PC-3 (cell line): ENCODE results near the gene FGR. TPM values are rescaled to one million over a fixed set of nuclear protein-coding genes. Genes with fewer than 3 reads are reported as not detected.

Experiments used
- ATAC-seq: fragments of 200-7000 bp; cut with Tn5 transposase; 2 replicates; pipeline ENCODE4 v1.9.1; 2020; ENCODE audit warnings: mild to moderate bottlenecking, moderate library complexity
- BruUV-seq: library from RNA; stranded (reverse); fragments of 400-500 nt; replicated peaks from 2 replicates; lab custom pipeline; 2021; lab: Mats Ljungman, UMichigan
- CTCF ChIA-PET: fragments of 300-600 bp; sonication (Branson Sonifier 250); formaldehyde crosslinking; loops from one replicate; lab custom pipeline; 2022; ENCODE audit warnings: antibody characterized with exemption; lab: Charles Lee
- POLR2A ChIA-PET: fragments of 300-600 bp; sonication (Branson Sonifier 250); formaldehyde crosslinking; loops from one replicate; lab custom pipeline; 2022; ENCODE audit warnings: antibody characterized with exemption; ENCODE audit not compliant: unreplicated experiment; lab: Charles Lee
- DNase-seq: peaks from one replicate; pipeline ENCODE4 v3.0.0-alpha.2; 2015
- H2AFZ ChIP-seq: fragments of 300-600 bp; sonication (generic); 2 replicates; pipeline ENCODE4 v1.6.0; 2016; ENCODE audit warnings: antibody characterized with exemption, low read length
- H3F3A ChIP-seq: fragments of 300-600 bp; sonication (generic); one replicate; pipeline ENCODE4 v1.6.0; 2017; ENCODE audit warnings: antibody characterized with exemption, low read length, control low read depth, mild to moderate bottlenecking; ENCODE audit not compliant: unreplicated experiment
- H3K27ac ChIP-seq: fragments of 300-600 bp; sonication (generic); 2 replicates; pipeline ENCODE4 v1.5.1; 2016; ENCODE audit warnings: mild to moderate bottlenecking, low read length
- H3K27me3 ChIP-seq: fragments of 300-600 bp; sonication (generic); 2 replicates; pipeline ENCODE4 v1.6.1; 2016; ENCODE audit warnings: low read length, mixed read lengths
- H3K36me3 ChIP-seq: fragments of 300-600 bp; sonication (generic); 2 replicates; pipeline ENCODE4 v1.6.1; 2016; ENCODE audit warnings: low read depth, mixed run types, low read length, mixed read lengths
- H3K4me1 ChIP-seq: fragments of 300-600 bp; sonication (generic); 2 replicates; pipeline ENCODE4 v1.5.1; 2016; ENCODE audit warnings: low read length; ENCODE audit not compliant: insufficient read depth
- H3K4me2 ChIP-seq: fragments of 300-600 bp; sonication (generic); 2 replicates; pipeline ENCODE4 v1.6.0; 2016; ENCODE audit warnings: low read length
- H3K4me3 ChIP-seq: fragments of 300-600 bp; sonication (generic); 2 replicates; pipeline ENCODE4 v1.5.1; 2016; ENCODE audit warnings: mild to moderate bottlenecking, low read length, mixed read lengths
- H3K79me2 ChIP-seq: fragments of 300-600 bp; sonication (generic); 2 replicates; pipeline ENCODE4 v1.6.1; 2017; ENCODE audit warnings: low read length, mixed read lengths
- H3K9ac ChIP-seq: fragments of 300-600 bp; sonication (generic); 2 replicates; pipeline ENCODE4 v1.6.0; 2016; ENCODE audit warnings: mild to moderate bottlenecking, low read length
- H3K9me2 ChIP-seq: fragments of 300-600 bp; sonication (generic); replicated peaks from 2 replicates; pipeline ENCODE4 v1.6.1; 2016; ENCODE audit warnings: mixed run types, low read length, mixed read lengths
- H3K9me3 ChIP-seq: fragments of 300-600 bp; sonication (generic); 2 replicates; pipeline ENCODE4 v1.6.1; 2016; ENCODE audit warnings: low read length, mixed read lengths
- H4K20me1 ChIP-seq: fragments of 300-600 bp; sonication (generic); 2 replicates; pipeline ENCODE4 v1.6.1; 2016; ENCODE audit warnings: low read length, mixed read lengths
- EZH2 ChIP-seq: fragments of 300-600 bp; sonication (generic); IDR thresholded peaks from one replicate; pipeline ENCODE4 v1.6.1; 2017; ENCODE audit warnings: antibody characterized with exemption, mild to moderate bottlenecking, low read length; ENCODE audit not compliant: unreplicated experiment
- EZH2phosphoT487 ChIP-seq: fragments of 300-600 bp; sonication (generic); IDR thresholded peaks from 2 replicates; pipeline ENCODE4 v1.6.1; 2018; ENCODE audit warnings: mild to moderate bottlenecking, antibody characterized with exemption, low read length, borderline replicate concordance
- intact Hi-C: fragments of 100-400 bp; cut with micrococcal nuclease; formaldehyde crosslinking; loops from 2 replicates; pipeline ENCODE4 v1.9.0; 2023
- total RNA-seq: library from RNA; depleted of rRNA; stranded (reverse); fragments of >200 nt; gene quantifications from 2 replicates; pipeline ENCODE4 v1.2.3, GENCODE V29; 2014
- TF ChIP-seq, protein P1 (sequence below): fragments of 300-600 bp; sonication (generic); conservative IDR thresholded peaks from 2 replicates; pipeline ENCODE4 v1.5.1; 2017; ENCODE audit warnings: antibody characterized with exemption, low read depth, mild to moderate bottlenecking, low read length

Gene FGR
- total RNA-seq, 1 experiment from 2014 or later, result not detected

DNA sequence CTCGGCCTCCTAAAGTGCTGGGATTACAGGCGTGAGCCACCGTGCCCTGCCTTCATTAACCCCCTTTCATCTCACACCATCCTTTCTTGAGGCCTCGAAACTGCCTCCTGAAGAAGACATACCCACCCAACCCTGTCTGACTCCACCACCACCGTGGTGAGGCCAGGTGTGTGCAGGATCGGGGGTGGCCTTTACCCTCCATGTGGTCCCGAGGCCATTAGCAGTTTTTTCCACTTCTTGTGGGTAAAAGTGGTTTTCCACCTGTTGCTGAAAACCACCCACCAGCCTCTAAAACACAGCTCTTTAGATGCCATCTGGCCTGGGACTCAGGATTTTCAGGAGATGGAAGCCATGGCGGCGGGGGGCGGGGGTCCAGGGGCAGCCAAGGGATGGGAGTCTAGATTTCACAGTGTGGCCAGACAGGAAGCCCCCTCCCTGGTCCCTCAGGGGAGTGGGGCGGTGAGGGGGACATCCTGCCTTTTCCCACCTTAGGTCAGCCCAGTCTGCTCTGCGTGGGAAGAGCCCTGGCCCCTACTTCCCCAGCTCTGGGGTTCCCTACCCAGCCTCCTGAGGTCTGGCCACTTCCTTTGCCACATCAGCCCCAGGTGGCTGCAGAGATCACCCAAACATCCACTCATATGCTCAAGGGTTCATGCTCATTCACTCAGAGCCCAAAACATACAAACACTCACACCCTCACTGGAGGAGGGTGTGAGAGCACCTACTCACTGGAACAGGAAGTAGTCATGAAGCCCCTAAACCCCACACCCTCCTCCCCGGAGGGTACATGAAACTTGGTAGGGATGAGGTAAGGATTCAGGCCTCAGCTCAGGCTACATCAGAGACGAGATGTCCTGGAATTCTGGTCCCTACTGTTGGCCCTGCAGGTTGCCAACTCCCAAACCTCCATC, 2.3 kb downstream of the FGR start:
- H3K79me2 ChIP-seq, result no peaks in the 10 kb centered on the region
- H4K20me1 ChIP-seq, result no peaks in the 10 kb centered on the region
- DNase-seq (no peak), ATAC-seq (no peak)
- no TSS peak for BruUV-seq
- no peaks in the 10 kb centered on the region for H3F3A ChIP-seq
- ChIA-PET POLR2A (no interaction called here), CTCF (no interaction called here)
- no peak overlapping the region for H3K9ac ChIP-seq
- TF ChIP-seq EZH2 (no peak), EZH2phosphoT487 (no peak)
- TF ChIP-seq, protein P1, sequence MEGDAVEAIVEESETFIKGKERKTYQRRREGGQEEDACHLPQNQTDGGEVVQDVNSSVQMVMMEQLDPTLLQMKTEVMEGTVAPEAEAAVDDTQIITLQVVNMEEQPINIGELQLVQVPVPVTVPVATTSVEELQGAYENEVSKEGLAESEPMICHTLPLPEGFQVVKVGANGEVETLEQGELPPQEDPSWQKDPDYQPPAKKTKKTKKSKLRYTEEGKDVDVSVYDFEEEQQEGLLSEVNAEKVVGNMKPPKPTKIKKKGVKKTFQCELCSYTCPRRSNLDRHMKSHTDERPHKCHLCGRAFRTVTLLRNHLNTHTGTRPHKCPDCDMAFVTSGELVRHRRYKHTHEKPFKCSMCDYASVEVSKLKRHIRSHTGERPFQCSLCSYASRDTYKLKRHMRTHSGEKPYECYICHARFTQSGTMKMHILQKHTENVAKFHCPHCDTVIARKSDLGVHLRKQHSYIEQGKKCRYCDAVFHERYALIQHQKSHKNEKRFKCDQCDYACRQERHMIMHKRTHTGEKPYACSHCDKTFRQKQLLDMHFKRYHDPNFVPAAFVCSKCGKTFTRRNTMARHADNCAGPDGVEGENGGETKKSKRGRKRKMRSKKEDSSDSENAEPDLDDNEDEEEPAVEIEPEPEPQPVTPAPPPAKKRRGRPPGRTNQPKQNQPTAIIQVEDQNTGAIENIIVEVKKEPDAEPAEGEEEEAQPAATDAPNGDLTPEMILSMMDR, result no peak
- H2AFZ ChIP-seq, result no peak overlapping the region
- no peak overlapping the region for H3K27ac ChIP-seq
- no peak overlapping the region for H3K4me2 ChIP-seq
- H3K9me3 ChIP-seq, result no peaks in the 10 kb centered on the region
- H3K9me2 ChIP-seq, result no peaks in the 10 kb centered on the region
- H3K4me3 ChIP-seq, result no peak overlapping the region
- no peaks in the 10 kb centered on the region for H3K27me3 ChIP-seq
- H3K36me3 ChIP-seq, result no peaks in the 10 kb centered on the region
- intact Hi-C loops, result no loop called here
- no peaks in the 10 kb centered on the region for H3K4me1 ChIP-seq

DNA sequence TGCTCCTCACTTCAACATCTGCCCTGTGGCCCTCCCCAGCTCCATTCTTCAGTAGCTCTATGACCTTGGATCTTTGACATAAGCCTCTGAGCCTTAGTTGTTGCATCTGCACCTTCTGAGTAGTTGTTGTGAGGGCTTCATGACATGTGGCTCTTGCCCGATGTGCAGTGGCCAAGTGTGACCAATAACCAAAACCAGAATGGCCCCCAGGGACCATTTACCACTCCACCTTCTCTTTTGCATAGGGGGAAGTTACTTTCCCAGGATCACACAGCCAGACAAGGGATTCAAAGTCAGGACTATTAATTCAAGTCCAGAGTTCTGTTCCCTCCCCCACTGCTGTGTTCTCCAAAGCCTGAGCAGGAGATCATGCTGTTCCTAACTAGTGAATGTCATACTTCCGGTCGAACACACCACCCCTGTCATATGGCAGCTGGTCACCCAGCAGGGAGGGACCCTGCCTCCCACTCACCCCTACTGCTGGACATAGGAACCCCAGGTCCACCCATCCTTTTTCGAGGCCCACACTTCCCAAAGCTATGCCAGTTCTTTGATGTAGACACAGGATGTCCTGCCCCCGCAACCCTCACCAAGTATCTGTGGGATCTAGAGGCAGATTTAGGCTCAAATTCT, 4.0 kb downstream of the FGR start:
- no TSS peak for BruUV-seq

More for the DNA sequence above, 4.0 kb downstream of the FGR start:
- CTCF ChIA-PET, result no interaction called here
- Histone ChIP-seq H3K27me3 (no peaks in the 10 kb centered on the region), H3K36me3 (no peaks in the 10 kb centered on the region), H4K20me1 (no peaks in the 10 kb centered on the region), H3K9me2 (no peaks in the 10 kb centered on the region), H2AFZ (no peak overlapping the region), H3F3A (no peaks in the 10 kb centered on the region), H3K9ac (no peak overlapping the region), H3K27ac (no peak overlapping the region), H3K9me3 (no peaks in the 10 kb centered on the region), H3K79me2 (no peaks in the 10 kb centered on the region), H3K4me2 (no peak overlapping the region), H3K4me1 (no peaks in the 10 kb centered on the region), H3K4me3 (no peak overlapping the region)
- TF ChIP-seq, protein P1, result no peak
- TF ChIP-seq EZH2phosphoT487, result no peak
- no peak for TF ChIP-seq EZH2
- intact Hi-C loops, result no loop called here
- no peak for DNase-seq
- POLR2A ChIA-PET, result no interaction called here
- ATAC-seq, result no peak
